IPS-NIHi7 (cell line): ENCODE measurements around the gene SAT2.

ENCODE experiments used
- DNase-seq: peaks from one replicate; pipeline ENCODE4 v3.0.0; 2012; ENCODE audit warnings: mixed read lengths; ENCODE audit errors: extremely low spot score

Gene SAT2

DNA sequence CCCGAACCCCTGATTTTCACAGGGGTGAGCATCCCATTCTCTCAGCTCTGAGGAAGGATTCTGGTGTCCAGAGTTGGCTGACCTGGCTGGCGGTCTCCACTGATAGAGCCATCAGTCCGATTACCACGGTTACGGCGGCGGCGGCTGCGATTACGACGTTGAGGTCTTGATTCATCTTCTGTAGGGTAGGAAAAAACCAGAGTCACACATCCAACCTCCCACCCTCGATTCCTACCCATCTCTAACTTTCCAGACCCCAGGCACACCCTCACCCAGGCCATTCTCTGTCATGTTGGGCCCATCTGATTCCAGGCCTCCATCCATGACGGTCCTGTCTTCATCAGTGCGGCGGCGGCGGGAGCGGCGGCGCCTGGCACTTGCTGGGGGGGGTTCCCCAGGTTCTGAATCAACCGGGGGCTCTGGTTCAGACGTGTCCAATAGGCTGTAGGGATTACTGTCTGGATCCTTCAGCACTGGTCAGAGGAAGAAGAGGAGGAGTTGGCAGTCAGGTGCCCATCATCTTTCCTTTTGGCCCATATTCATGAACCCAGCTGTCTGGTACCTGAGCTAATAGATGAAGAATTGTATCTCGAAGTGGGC lies 35.1 kb downstream of the SAT2 start:
- no peak for DNase-seq

DNA sequence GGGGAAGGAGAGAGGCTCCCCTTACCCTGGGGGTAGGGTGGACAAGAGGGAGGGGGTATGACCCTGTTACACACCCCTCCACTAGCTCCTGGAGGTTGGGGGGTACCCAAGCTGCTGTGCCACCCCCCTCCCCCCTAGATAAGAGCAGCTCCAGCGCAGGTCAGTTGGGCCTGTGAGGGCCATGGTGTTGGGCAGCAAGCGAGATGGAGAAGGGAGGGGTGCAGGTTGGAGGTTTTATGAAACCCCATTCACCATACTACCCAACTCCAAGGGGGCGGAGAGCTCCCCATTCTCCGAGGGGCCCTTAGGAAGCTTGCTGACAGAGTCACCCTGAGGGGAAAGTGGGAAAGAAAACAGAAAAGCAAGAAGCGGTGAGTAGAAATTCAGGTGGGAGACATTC lies 36.0 kb downstream of the SAT2 start:
- no peak for DNase-seq

GRCh38 chr17:7590743-7591142 lies 36.9 kb downstream of the SAT2 start:
- peak; percentile 83 for DNase-seq

DNA sequence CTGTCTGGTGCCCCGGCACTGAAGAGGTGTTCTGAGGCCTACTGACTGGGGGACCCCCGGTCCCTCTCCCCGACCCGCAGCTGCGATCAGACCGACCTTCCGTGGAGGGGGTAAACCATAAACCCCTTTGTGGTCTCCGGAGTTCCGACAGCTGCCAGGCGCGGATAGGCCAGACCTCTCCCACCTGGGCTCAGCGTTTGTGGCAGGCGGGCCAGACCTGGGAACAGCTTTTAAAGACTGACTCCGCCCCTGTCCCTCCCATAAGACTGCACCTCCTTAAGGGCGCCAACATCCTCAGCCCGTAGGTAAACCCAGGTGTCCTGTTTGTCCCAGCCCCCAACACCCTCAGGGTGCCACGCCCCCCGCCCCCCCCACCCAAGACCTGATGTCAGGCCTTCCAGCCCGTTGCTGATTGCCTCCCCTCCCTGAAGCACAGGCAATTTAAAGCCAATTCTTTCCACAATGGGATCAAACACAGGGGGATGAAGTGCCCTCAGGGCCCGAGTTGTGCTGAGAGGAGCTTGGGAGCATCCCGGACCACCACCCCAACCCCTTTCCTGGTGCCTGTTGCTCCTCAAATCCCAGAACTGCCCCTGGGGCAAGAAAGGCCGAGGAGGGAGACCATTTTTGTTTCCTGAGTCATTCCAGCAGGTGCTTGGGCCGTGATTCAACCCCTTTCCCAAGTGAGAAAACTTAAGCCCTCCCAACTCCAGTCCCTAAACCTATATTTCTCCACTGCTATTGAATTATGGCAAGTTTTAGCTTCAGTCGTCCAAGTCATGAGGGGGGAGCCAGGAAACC lies 37.5 kb downstream of the SAT2 start, which contains the start of gene SOX15:
SOX15 (minus strand) TSS at position 204 of the 801 bp plus-strand sequence. CDS start 418 bp downstream, outside the sequence.
- DNase-seq: peak; percentile 73

DNA sequence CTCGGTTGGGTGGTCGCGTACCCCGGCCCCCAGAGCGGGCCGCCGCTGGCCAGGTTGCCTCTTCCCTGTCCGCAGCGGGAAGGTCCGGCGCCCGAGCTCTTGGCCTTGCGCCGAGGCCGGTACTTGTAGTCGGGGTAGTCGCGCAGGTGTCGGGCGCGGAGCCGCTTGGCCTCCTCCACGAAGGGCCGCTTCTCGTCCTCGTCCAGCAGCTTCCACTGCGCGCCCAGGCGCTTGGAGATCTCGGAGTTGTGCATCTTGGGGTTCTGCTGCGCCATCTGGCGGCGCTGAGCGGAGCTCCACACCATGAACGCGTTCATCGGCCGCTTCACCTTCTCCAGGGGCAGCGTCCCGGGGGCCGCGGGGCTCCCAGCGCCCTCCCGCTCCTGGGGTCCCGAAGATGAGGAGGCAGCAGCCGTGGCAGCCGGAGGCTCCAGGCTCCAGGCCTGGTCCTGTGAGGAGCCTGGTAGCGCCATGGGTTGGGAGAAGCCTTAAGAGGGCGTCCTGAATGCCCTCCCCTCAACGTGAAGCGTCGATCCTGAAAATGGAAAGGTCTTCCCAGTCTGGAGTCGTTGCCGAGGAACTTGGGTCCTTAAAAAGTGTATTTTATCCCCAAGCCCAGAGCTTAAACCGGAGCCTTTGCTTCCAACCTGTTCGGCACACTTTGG lies 38.3 kb downstream of the SAT2 start:
- DNase-seq: peak; percentile 85

DNA sequence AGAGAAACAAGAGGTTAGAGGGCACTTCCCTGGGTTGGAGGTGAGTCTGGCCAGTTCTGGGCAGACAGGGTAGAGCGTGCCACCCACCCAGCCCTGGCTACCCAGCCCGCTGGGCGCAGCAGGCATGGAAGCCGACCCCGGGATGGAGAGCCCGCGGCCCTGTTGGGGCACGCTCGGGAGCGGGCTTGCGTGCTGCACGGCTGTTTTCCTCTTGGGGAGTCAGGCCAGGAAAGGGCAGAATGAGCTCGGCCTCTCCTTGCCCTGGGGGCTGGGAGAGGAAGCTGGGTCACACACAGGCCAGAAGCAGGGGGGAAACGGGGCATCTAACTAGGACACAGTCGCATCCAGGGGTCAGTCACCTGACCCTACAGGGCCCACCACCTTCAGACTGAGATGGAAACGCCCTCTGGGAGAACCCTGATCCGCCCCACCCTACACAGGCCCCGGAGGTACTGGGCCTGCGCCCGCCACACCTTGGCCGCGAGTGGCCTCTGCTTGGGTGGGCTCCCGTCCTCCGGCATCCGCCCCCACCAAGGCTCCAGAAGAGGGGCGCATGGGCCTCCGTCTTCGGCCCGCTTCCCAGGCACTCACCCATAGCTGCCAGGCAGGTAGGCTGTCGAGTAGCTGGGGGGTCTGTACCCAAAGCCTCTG lies 38.9 kb downstream of the SAT2 start:
- DNase-seq: no peak

- no peak for DNase-seq
Observed at GRCh38 chr17:7587420-7588151, 40.0 kb downstream of the SAT2 start.

DNA sequence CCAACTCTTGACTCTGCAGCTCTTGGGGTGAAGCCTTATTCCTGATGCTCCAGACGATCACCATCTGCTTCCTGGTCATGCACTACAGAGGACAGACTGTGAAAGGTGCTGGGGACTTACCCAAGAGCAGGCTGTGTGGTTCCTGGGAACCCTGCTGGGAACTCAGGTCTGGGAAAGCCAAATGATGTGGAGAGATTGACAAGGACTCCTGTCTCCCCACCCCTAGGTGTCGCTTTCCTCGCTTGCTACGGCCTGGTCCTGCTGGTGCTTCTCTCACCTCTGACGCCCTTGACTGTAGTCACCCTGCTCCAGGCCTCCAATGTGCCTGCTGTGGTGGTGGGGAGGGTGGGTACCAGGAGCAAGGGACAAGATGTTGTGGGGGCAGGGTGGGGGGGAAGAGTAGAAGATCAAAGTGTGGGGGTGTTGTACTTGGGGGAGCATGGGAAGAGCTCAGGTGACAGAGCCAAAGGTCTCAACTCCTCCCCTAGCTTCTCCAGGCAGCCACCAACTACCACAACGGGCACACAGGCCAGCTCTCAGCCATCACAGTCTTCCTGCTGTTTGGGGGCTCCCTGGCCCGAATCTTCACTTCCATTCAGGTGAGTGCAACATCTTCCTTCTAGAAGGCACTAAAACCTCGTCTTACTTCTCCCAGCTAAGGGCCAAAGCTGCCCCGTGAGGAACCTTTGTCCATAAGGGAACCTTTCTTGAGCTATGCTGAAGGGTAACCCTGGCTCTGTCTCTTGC lies 40.8 kb downstream of the SAT2 start:
- DNase-seq: peak; percentile 31

- DNase-seq: peak; percentile 87
Observed at GRCh38 chr17:7583253-7584109, 44.1 kb downstream of the SAT2 start, which contains the start of gene MPDU1. TSS of gene MPDU1 (plus strand) at chr17:7583852. CDS start at chr17:7583863, 11 bp downstream.

- no peak for DNase-seq
Observed at GRCh38 chr17:7582396-7583252, 45.0 kb downstream of the SAT2 start.

DNA sequence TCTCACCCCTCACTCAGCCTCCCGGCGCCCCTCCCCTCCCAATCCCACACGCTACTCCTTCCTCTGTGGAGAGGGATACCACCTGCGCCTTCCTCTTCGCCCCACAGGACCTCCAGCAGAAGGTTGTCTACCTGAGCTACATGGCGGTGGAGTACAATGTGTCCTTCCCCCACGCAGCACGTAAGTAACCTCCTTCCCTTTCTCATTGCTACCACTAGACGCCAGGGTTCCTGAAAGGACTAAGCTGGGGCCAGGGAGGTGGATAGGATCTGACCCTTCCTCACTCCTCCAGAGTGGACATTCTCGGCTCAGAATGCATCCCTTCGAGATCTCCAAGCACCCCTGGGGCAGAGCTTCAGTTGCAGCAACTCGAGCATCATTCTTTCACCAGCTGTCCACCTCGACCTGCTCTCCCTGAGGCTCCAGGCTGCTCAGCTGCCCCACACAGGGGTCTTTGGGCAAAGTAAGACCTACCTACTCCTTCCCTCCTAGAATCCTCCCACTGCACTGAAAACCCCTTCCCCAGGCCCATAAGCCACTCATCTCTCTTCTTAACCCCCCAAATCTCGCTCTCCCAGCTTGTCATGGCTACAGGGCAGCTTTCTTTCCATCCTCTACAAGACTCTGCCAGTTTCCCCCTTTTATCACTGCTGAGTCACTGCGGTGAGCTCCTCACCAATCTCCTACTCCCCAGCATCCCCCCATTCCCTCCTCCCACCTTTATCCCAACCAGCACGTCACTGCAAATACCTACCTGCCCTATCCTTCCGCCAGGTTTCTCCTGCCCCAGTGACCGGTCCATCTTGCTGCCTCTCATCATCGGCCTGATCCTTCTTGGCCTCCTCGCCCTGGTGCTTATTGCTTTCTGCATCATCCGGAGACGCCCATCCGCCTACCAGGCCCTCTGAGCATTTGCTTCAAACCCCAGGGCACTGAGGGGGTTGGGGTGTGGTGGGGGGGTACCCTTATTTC lies 46.7 kb downstream of the SAT2 start:
- no peak for DNase-seq

DNA sequence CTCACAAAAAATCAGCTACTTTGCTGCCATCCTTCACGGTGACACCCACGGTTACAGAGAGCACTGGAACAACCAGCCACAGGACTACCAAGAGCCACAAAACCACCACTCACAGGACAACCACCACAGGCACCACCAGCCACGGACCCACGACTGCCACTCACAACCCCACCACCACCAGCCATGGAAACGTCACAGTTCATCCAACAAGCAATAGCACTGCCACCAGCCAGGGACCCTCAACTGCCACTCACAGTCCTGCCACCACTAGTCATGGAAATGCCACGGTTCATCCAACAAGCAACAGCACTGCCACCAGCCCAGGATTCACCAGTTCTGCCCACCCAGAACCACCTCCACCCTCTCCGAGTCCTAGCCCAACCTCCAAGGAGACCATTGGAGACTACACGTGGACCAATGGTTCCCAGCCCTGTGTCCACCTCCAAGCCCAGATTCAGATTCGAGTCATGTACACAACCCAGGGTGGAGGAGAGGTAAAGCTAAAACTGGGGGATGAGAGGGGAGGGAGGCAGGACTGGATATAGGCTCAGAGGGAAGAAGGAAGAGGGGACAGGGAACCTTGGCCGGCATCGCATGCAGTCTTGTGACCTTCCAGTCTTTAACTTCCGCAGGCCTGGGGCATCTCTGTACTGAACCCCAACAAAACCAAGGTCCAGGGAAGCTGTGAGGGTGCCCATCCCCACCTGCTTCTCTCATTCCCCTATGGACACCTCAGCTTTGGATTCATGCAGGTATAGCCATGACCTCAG lies 47.6 kb downstream of the SAT2 start:
- no peak for DNase-seq

DNA sequence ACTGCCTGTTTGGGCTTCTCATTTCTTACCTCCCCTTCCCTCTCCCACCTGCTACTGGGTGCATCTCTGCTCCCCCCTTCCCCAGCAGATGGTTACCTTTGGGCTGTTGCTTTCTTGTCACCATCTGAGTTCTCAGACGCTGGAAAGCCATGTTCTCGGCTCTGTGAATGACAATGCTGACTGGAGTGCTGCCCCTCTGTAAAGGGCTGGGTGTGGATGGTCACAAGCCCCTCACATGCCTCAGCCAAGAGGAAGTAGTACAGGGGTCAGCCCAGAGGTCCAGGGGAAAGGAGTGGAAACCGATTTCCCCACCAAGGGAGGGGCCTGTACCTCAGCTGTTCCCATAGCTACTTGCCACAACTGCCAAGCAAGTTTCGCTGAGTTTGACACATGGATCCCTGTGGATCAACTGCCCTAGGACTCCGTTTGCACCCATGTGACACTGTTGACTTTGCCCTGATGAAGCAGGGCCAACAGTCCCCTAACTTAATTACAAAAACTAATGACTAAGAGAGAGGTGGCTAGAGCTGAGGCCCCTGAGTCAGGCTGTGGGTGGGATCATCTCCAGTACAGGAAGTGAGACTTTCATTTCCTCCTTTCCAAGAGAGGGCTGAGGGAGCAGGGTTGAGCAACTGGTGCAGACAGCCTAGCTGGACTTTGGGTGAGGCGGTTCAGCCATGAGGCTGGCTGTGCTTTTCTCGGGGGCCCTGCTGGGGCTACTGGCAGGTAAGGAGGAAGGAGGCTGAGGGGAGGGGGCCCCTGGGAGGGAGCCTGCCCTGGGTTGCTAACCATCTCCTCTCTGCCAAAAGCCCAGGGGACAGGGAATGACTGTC lies 48.4 kb downstream of the SAT2 start, which contains the start of gene CD68:
CD68 (plus strand) TSS at position 638 of the 833 bp plus-strand sequence; CDS start at position 678, 40 bp downstream.
- DNase-seq: peak; percentile 57

GRCh38 chr17:7577327-7578199 lies 50.1 kb downstream of the SAT2 start:
- no peak for DNase-seq
